Middle frontal gyrus (tissue), 1 donor: ENCODE results near the gene PPP1CB.
"Not testable (repeated sequence)": the region's sequence is repeated elsewhere in the genome, so short reads cannot be mapped to it uniquely, and the experiment has no call there.

Experiments
- DNase-seq: peaks from one replicate; pipeline ENCODE4 v3.0.0-alpha.2; 2015; ENCODE audit warnings: low spot score; ENCODE audit errors: extremely low spot score

Gene PPP1CB

DNA sequence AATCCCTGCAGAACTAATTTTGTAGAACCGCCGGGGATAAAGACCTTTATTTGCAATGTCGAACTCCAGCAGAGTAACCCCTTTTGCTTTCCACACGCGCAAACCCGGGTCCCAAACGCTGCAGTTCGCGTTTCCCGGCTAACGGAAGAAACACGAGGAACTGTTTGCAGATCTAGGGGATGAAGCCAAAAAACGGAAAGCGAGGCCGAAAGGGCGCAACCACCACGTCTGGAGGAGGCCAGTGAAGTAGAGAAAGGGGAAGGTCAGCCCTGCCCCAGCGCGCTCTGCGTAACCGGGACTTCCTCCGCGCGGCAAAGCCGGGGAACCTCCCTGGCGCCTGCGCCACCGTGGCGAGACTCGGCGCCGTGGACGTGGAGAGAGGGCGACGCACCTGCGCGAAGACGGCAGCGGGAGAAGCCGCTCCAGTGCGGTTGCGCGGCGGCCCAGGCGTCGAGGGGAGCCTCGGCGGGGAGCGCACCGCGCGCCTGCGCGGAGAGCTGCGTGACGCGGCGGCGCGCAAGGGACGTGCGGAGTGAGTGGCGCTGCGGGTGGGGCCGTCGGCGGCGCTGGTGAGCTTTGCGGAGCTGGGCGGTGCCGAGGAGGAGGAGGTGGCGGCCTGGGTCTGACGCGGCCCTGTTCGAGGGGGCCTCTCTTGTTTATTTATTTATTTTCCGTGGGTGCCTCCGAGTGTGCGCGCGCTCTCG, at the start of gene PPP1CB:
Gene PPP1CB, plus strand, starts transcription at position 579 of the 704 bp plus-strand sequence. CDS start 295 bp downstream, outside the sequence.
- DNase-seq: peak; percentile 95

GRCh38 chr2:28702415-28702861, 49.2 kb upstream of the PPP1CB start:
- DNase-seq: no peak

GRCh38 chr2:28702878-28703277, 48.8 kb upstream of the PPP1CB start:
- DNase-seq: no peak

DNA sequence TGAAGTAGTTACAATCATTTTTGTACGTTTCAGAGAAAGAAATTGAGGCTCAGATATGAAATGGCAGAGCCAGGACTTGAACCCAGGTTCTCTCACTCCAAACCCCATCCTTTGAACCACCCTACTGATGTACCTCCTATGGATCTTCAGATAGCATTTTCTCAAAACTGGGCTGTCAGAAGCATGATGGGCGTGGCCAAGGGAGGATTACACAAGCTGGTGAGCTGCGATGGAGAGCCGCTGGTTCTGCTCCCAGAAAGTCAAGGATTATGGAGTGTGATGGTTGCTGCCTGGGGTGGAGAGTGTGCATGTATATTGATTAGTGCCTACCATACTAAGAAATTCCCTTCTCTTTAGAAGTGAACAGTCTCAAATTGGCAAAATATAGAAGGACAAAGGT, 47.0 kb upstream of the PPP1CB start:
- DNase-seq: no peak

- DNase-seq: no peak
Measured at GRCh38 chr2:28705751-28706440, 45.7 kb upstream of the PPP1CB start.

DNA sequence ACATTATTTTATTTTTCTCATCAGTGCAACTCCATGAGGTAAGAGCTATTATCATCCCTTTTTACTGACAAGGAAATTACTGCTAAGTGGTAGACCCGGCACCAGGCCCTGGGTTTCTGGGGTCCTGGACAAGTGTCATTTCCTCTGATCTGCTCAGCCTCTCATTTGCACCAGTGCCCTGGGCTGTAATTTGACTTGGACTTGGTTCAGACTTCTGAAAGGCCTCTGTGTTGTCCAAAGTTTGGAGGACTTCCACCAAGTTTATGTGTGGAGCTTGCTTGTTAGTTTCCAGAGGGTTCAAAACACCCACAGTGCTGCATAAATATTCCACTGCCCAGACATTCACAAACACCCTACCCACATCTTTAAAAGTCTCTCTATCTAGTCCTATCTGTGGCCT, 44.0 kb upstream of the PPP1CB start:
- DNase-seq: peak; percentile 65

DNA sequence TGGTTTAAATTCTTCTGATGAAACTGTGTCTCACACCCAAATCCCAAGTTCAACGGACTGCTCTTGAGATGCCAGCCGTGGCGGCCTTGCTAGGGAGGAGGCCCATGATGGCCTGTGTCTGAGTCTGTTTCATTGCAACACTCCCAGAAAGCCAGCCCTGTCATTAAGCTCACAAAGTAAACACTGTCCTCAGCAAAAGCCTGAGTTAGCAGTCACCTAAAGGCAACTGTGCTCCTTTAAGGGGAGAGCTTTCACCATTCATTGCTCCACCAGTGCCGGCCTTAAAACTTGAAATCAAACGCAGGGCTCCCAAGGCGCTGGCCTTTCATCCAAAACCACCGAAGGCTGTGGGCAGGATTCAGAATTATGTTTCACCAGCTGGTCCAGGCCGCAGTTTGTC, 42.5 kb upstream of the PPP1CB start:
- DNase-seq: no peak

DNA sequence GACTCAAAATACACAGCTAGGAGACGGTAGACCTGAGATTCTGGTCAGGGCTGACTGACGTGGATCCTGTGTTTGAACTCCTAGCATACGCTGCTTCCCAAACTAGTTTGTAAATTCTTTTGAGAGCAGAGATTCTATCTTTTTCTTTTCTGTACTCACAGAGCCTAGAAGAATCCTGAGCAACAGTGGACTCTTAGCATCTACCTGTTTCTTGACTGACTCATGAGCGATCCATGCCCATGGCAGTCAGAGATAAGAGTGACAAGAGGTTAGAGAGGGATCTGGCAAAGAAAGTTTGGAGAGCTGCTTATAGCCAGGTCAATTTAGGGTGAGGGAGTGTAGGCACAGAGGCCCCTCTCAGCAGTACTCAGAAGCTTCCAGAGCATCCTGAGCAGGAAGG, 41.1 kb upstream of the PPP1CB start:
- DNase-seq: no peak

- DNase-seq: no peak
Measured at GRCh38 chr2:28713577-28714298, 37.9 kb upstream of the PPP1CB start.

DNA sequence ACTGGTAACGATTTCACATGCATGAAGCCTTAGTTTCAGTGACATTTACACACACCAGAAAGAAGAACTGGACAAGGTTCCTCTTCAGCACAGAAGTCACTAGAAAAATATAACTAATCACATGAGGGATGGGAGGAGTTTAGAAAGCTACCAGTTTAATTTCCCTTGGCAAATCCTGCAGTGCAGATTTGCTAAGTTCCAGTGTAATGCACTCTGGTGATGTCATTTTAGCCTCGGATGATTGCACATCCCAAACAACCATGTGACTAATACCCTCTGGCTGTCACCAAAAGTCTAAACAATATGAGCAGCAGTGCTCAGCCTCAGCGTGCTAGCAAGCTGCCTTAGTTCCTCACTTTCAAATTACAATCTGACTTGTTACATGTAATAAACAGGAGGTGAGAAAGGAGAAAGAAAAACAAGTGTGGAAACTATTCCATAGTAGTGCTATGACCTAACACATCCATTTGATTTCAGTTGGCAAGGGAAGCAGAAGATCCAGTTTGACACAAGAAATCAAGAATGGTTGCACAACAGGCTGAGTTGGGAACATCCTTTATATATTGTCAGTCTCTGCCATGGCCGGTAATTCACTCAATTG, 35.3 kb upstream of the PPP1CB start:
- DNase-seq: no peak

- DNase-seq: no peak
Measured at GRCh38 chr2:28717339-28717758, 34.3 kb upstream of the PPP1CB start.

DNA sequence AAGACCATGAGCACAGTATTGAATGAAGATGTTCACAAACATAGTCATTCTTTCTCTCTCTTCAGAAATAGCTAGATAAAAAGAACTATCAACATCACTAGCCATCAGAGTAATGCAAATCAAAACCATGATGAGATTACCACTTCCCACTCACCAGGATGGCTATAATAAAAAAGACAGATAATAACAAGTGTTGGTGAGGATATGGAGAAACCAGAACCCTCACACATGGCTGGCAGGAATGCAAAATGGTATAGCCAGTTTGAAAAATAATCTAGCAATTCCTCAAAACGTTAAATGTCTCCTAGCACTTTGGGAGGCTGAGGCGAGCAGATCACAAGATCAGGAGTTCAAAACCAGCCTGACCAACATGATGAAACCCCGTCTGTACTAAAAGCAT, 31.3 kb upstream of the PPP1CB start:
- DNase-seq: no peak

DNA sequence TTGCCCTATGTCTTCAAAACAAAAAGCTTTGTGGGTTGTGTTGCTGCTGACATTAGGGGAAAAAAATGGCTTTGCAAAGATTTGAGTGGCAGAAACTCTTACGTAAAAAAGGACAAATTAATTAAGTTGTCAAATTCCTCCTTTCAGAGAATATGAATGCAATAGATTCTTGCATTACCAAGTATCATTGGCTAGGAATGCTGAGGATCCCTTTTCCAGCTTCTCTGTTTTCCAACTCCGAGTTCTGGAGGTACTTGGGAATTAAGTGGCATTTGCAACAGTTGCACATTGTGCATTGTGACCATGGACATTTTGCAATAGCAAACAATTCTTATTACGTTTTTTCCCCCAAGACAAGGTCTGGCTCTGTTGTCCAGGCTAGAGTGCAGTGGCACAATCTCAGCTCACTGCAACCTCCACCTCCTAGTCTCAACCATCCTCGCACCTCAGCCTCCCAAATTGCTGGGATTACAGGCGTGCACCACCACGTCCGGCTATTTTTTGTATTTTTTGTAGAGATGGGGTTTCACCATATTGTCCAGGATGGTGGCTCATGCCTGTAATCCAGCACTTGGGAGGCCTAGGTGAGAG, 29.9 kb upstream of the PPP1CB start:
- DNase-seq: no peak

GRCh38 chr2:28725021-28725711, 26.5 kb upstream of the PPP1CB start:
- DNase-seq: no peak

DNA sequence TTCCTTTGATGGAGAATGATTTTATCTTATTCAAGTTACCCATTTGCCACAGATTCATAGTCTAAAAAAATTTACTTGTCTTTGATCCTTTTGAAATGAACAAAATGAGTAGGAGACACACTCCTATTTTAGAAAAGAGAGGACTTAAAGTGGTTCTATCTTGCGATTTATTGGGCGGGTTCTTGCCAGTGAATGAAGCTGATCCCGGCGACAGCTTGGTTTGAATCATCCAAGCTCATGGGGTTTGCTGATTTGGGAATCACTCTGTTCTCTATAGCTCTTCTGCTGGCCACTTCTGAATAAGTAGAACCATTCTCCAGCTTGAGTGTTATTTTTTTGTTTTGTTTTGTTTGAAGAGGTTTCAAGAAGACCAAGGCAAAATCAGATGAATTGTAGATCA, 25.5 kb upstream of the PPP1CB start:
- DNase-seq: no peak

DNA sequence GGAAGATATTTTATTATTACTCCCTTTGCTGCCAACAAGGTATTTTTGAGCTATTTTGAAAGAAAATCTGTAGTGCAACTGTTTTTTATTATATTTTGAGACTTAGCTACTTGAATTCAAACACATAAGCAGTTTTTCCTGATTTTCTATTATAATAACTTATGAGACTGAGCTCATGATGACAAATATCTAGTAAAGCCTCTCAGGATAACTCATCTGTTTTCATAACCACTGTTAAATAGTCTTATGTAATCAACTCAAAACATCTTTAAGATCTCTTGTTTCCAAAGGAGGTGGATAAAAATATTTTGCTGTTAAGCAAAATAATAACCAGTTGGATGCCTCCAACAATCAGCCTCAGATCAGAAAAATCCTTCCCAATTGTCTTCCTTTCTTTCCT, 21.9 kb upstream of the PPP1CB start:
- no peak for DNase-seq

- no peak for DNase-seq
Measured at GRCh38 chr2:28730641-28731146, 20.9 kb upstream of the PPP1CB start.

DNA sequence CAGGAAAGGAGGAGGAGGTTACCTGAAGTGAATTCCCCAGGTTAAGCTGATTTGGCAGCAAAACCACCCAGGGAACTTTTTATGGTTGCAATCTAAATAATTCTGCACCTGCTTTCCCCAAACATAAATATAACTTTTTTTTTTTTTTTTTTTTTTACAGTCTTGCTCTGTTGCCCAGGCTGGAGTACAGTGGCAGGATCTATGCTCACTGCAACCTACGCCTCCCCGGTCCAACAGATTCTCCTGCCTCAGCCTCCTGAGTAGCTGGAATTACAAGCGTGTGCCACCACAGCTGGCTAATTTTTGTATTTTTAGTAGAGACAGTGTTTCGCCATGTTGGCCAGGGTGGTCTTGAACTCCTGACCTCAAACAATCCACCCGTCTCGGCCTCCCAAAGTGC, 16.1 kb upstream of the PPP1CB start:
- DNase-seq: no peak

DNA sequence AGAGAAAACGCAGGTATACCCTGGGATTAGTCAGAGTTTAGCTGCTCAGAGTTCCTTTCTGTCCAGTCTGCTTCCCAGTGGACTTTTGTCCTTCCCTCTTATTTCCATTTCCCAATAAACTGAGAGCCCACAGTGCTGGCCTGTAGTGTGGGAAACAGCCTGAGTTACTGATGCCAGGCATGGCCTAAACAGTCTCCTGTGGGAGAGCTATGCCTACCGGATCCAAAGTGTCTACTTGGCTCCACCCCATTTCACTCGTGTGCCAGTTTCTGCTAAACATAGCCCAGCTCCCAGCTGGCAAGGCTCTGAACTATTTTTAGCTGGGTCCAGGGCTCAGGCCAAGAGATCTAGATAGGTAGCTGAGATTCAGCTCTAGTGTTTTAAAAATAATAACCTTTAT, 15.6 kb upstream of the PPP1CB start:
- DNase-seq: no peak

- no peak for DNase-seq
Measured at GRCh38 chr2:28737655-28738054, 14.0 kb upstream of the PPP1CB start.

DNA sequence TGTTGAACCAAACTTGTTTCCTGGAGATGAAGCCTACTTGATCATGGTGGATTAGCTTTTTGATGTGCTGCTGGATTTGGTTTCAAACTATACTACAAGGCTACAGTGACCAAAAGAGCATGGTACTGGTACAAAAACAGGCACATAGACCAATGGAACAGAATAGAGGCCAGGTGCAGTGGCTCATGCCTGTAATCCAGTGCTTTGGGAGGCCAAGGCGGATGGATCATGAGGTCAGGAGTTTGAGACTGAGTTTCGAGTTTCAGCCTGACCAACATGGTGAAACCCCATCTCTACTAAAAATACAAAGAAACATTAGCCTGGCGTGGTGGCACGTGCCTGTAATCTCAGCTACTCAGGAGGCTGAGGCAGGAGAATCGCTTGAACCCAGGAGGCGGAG, 9.0 kb upstream of the PPP1CB start:
- DNase-seq: not testable (repeated sequence)
